NCI-H2081 (cell line): ENCODE data around the gene USPL1.

Experiments
- DNase-seq, 2 experiments: peaks; one replicate each; lab custom pipeline; 2025; lab: John Stamatoyannopoulos, UW

Gene USPL1

GRCh38 chr13:30659980-30660379, 42.3 kb downstream of the USPL1 start:
- no peak for DNase-seq

- no peak for DNase-seq
These were observed 43.1 kb downstream of the USPL1 start for GRCh38 chr13:30660796-30661195.

GRCh38 chr13:30664689-30665275, 47.1 kb downstream of the USPL1 start:
- no peak for DNase-seq

GRCh38 chr13:30665638-30666037, 47.9 kb downstream of the USPL1 start:
- no peak for DNase-seq

GRCh38 chr13:30666113-30666512, 48.4 kb downstream of the USPL1 start:
- no peak for DNase-seq

GRCh38 chr13:30667014-30667413, 49.3 kb downstream of the USPL1 start:
- no peak for DNase-seq

GRCh38 chr13:30668312-30668711, 50.6 kb downstream of the USPL1 start:
- no peak for DNase-seq

- no peak for DNase-seq
These were observed 53.6 kb downstream of the USPL1 start for GRCh38 chr13:30671271-30671815.

GRCh38 chr13:30673669-30674521, 56.2 kb downstream of the USPL1 start:
- peak; percentile 75 to 84 for DNase-seq

- no peak for DNase-seq
These were observed 58.0 kb downstream of the USPL1 start for GRCh38 chr13:30675717-30676116.

- no peak for DNase-seq
These were observed 59.0 kb downstream of the USPL1 start for GRCh38 chr13:30676672-30677071.

GRCh38 chr13:30679483-30680330, 62.0 kb downstream of the USPL1 start:
- no peak for DNase-seq

- DNase-seq, result no peak
These were observed 64.1 kb downstream of the USPL1 start for GRCh38 chr13:30681843-30682242.

GRCh38 chr13:30685320-30685859, 67.7 kb downstream of the USPL1 start:
- no peak for DNase-seq

- no peak for DNase-seq
These were observed 68.3 kb downstream of the USPL1 start for GRCh38 chr13:30685987-30686386.

- DNase-seq, result no peak
These were observed 69.9 kb downstream of the USPL1 start for GRCh38 chr13:30687601-30688000.

GRCh38 chr13:30689752-30690151, 72.0 kb downstream of the USPL1 start:
- no peak for DNase-seq

GRCh38 chr13:30690282-30691188, 72.8 kb downstream of the USPL1 start:
- DNase-seq, result no peak

- DNase-seq, result no peak
These were observed 74.4 kb downstream of the USPL1 start for GRCh38 chr13:30692113-30692512.

GRCh38 chr13:30696278-30697176, 78.8 kb downstream of the USPL1 start:
- DNase-seq, result peak in 1 of 2 experiments; percentile 2
